GM12878 (cell line): Measurements from ENCODE around the gene MANBA. TPM values are rescaled to one million over a fixed set of nuclear protein-coding genes. Genes with fewer than 3 reads are reported as not detected.

Experiments used
- ATAC-seq: fragments of 200-7000 bp; cut with Tn5 transposase; 3 replicates; pipeline ENCODE4 v1.9.1; 2020; ENCODE audit warnings: mild to moderate bottlenecking, moderate library complexity
- BruUV-seq: library from RNA; stranded (reverse); fragments of 400-500 nt; replicated peaks from 2 replicates; lab custom pipeline; 2021; lab: Mats Ljungman, UMichigan
- CTCF ChIA-PET: fragments of 300-600 bp; sonication (Branson Sonifier 250); formaldehyde crosslinking; extraction: SDS; loops from one replicate; lab custom pipeline; 2021; ENCODE audit warnings: inconsistent platforms; lab: Yijun Ruan, JAX
- POLR2A ChIA-PET: fragments of 350-600 bp; formaldehyde crosslinking; extraction: SDS; loops from one replicate; lab custom pipeline; 2021; ENCODE audit warnings: inconsistent platforms; lab: Charles Lee
- RAD21 ChIA-PET: fragments of 300-600 bp; sonication (Branson Sonifier 250); formaldehyde crosslinking; loops from one replicate; lab custom pipeline; 2023; ENCODE audit warnings: antibody characterized with exemption; ENCODE audit not compliant: unreplicated experiment; lab: Charles Lee
- SMC1A ChIA-PET: fragments of 300-600 bp; sonication (Branson Sonifier 250); formaldehyde crosslinking; loops from one replicate; lab custom pipeline; 2023; ENCODE audit not compliant: unreplicated experiment, uncharacterized antibody; lab: Charles Lee
- DNase-seq: peaks from one replicate; pipeline ENCODE4 v3.0.0-alpha.2; 2011; ENCODE audit warnings: low read depth, low spot score
- FAIRE-seq: peaks from 3 replicates; lab custom pipeline; 2011; peaks lifted over from hg19 to GRCh38; lab: Jason Lieb, UNC
- H2AFZ ChIP-seq: 2 replicates; pipeline ENCODE4 v1.6.0; 2011; ENCODE audit warnings: low read depth, low read length, control low read depth; ENCODE audit not compliant: control insufficient read depth
- H3K27ac ChIP-seq: 2 replicates; pipeline ENCODE4 v1.5.1; 2011; ENCODE audit warnings: control low read depth; ENCODE audit not compliant: control insufficient read depth, insufficient read depth
- H3K27me3 ChIP-seq, 2 experiments: replicated peaks in 1 of 2; 2 replicates each; pipeline versions ENCODE4 v1.6.0 to v1.6.1; 2011; ENCODE audit warnings: low read length in 1 of 2; ENCODE audit not compliant: control insufficient read depth in 2 of 2, insufficient read depth in 2 of 2
- H3K36me3 ChIP-seq, 2 experiments: 2 replicates each; pipeline ENCODE4 v1.5.1; 2011; ENCODE audit warnings: low read length in 1 of 2; ENCODE audit not compliant: control insufficient read depth in 2 of 2, insufficient read depth in 2 of 2
- H3K4me1 ChIP-seq: 2 replicates; pipeline ENCODE4 v1.6.1; 2011; ENCODE audit warnings: mild to moderate bottlenecking, low read length, moderate library complexity, mixed read lengths; ENCODE audit not compliant: control insufficient read depth, insufficient read depth
- H3K4me2 ChIP-seq: 2 replicates; pipeline ENCODE4 v1.6.0; 2011; ENCODE audit warnings: control low read depth; ENCODE audit not compliant: control insufficient read depth, insufficient read depth
- H3K4me3 ChIP-seq: fragments of 200-600 bp; sonication (generic); 2 replicates; pipeline ENCODE4 v1.5.1; 2016
- H3K79me2 ChIP-seq: 2 replicates; pipeline ENCODE4 v1.6.0; 2011; ENCODE audit warnings: low read length; ENCODE audit not compliant: control insufficient read depth, insufficient read depth
- H3K9ac ChIP-seq: 2 replicates; pipeline ENCODE4 v1.8.0; 2011; ENCODE audit warnings: low read length, control low read depth, mixed read lengths; ENCODE audit not compliant: control insufficient read depth, insufficient read depth
- H3K9me3 ChIP-seq: replicated peaks from 3 replicates; pipeline ENCODE4 v1.5.1; 2011; ENCODE audit warnings: mild to moderate bottlenecking, low read length; ENCODE audit not compliant: control insufficient read depth, insufficient read depth
- H4K20me1 ChIP-seq: 2 replicates; pipeline ENCODE4 v1.6.0; 2011; ENCODE audit not compliant: control insufficient read depth, insufficient read depth
- ASH2L ChIP-seq: fragments of 300-600, 200-600 bp; sonication (generic); IDR thresholded peaks from 2 replicates; pipeline ENCODE4 v1.6.1; 2017; ENCODE audit warnings: low read depth, mild to moderate bottlenecking, borderline replicate concordance
- BRCA1 ChIP-seq: IDR thresholded peaks from 2 replicates; pipeline ENCODE4 v1.6.1; 2011; ENCODE audit warnings: low read depth, low read length, improper control_type of control experiment
- GATAD2B ChIP-seq: fragments of 450-650 bp; conservative IDR thresholded peaks from 2 replicates; pipeline ENCODE4 v1.6.1; 2017; ENCODE audit warnings: low read depth, mild to moderate bottlenecking, moderate library complexity
- JUNB ChIP-seq: IDR thresholded peaks from 2 replicates; pipeline ENCODE4 v1.6.1; 2016; ENCODE audit warnings: antibody characterized with exemption, mild to moderate bottlenecking
- WGBS: methylation state at CpG from one replicate; pipeline ENCODE4 v1.1.6; 2016; ENCODE audit warnings: low lambda C conversion rate; ENCODE audit not compliant: insufficient replicate concordance, insufficient coverage; ENCODE audit errors: missing lambda C conversion rate; 5-methylcytosine and 5-hydroxymethylcytosine counted together
- in situ Hi-C: fragments of 300-500 bp; cut with MboI; formaldehyde crosslinking; loops from 9 replicates; pipeline ENCODE4 v1.14.3; 2018; ENCODE audit warnings: mixed read lengths
- intact Hi-C: fragments of 100-400 bp; cut with micrococcal nuclease; formaldehyde crosslinking; loops from one replicate; pipeline ENCODE4 v1.14.2; 2022; ENCODE audit not compliant: unreplicated experiment
- polyA plus RNA-seq, 11 experiments: library from polyadenylated mRNA; depleted of rRNA in 4 of 11; unstranded in 6 of 11; stranded (reverse) in 5 of 11; fragments of >200 nt; fragmentation: Nextera tagmentation in 4 of 11; fragmentation: Illumina TruSeq in 1 of 11; extraction: Ambion mirVana in 4 of 11; extraction: Trizol in 1 of 11; gene quantifications; 1 replicate in 1 of 11; 2 replicates in 10 of 11; pipeline versions ENCODE4 v1.2.1 to v1.2.3, GENCODE V29; 2011 to 2016; ENCODE audit warnings: inconsistent platforms in 2 of 11, missing spikeins in 2 of 11, low read depth in 1 of 11
- total RNA-seq, 4 experiments: library from RNA; depleted of rRNA in 3 of 4; stranded (reverse); fragments of >200 nt in 3 of 4; fragmentation: Illumina TruSeq in 1 of 4; extraction: Trizol in 1 of 4; gene quantifications; 2 replicates each; pipeline versions ENCODE4 v1.2.1 to v1.2.3, GENCODE V29; 2013 to 2021
- TF ChIP-seq, protein P1 (sequence below): IDR thresholded peaks from 2 replicates; pipeline ENCODE4 v1.6.1; 2011; ENCODE audit warnings: borderline replicate concordance, low read depth, mild to moderate bottlenecking, moderate library complexity, low read length; ENCODE audit not compliant: insufficient read depth, poor library complexity, severe bottlenecking
- TF ChIP-seq, protein P2 (sequence below): fragments of 450-650 bp; IDR thresholded peaks from 2 replicates; pipeline ENCODE4 v1.6.1; 2016; ENCODE audit warnings: mild to moderate bottlenecking

Gene MANBA
- total and polyA plus RNA-seq, 10 of the 15 experiments (the other 5 are each of a cell fraction or from before 2014, with no cell fraction given): 3.8 to 19.0 (median 12.5) TPM

GRCh38 chr4:102624505-102624904, 136.3 kb downstream of the MANBA start:
- Histone ChIP-seq H3K4me1 (peaks cover 3% of the 10 kb centered on the region; the same call in 1 of the 2 replicates), H3K9ac (no peak overlapping the region), H3K4me2 (no peak overlapping the region), H3K27me3 (no peaks in the 10 kb centered on the region), H3K79me2 (no peaks in the 10 kb centered on the region), H3K36me3 (no peaks in the 10 kb centered on the region), H3K9me3 (no peaks in the 10 kb centered on the region), H3K4me3 (no peak overlapping the region), H3K27ac (no peak overlapping the region), H2AFZ (no peak overlapping the region), H4K20me1 (no peaks in the 10 kb centered on the region)
- BruUV-seq: no TSS peak
- TF ChIP-seq, protein P1, sequence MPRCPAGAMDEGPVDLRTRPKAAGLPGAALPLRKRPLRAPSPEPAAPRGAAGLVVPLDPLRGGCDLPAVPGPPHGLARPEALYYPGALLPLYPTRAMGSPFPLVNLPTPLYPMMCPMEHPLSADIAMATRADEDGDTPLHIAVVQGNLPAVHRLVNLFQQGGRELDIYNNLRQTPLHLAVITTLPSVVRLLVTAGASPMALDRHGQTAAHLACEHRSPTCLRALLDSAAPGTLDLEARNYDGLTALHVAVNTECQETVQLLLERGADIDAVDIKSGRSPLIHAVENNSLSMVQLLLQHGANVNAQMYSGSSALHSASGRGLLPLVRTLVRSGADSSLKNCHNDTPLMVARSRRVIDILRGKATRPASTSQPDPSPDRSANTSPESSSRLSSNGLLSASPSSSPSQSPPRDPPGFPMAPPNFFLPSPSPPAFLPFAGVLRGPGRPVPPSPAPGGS: no peak
- TF ChIP-seq, protein P2, sequence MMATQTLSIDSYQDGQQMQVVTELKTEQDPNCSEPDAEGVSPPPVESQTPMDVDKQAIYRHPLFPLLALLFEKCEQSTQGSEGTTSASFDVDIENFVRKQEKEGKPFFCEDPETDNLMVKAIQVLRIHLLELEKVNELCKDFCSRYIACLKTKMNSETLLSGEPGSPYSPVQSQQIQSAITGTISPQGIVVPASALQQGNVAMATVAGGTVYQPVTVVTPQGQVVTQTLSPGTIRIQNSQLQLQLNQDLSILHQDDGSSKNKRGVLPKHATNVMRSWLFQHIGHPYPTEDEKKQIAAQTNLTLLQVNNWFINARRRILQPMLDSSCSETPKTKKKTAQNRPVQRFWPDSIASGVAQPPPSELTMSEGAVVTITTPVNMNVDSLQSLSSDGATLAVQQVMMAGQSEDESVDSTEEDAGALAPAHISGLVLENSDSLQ: peak; percentile 27; the same call in 1 of the 2 replicates
- TF ChIP-seq JUNB (no peak), GATAD2B (no peak), BRCA1 (no peak), ASH2L (no peak)
- ChIA-PET POLR2A (interaction anchor here (0.9 to 1.0 kb wide), 2 partner anchors 44 to 467 kb away, joined by 4 read pairs; no protein-coding TSS in a partner anchor), SMC1A (interaction anchor here (0.6 to 4.5 kb wide), 14 partner anchors 12 to 663 kb away, joined by 3 to 39 read pairs (median 4); no protein-coding TSS in a partner anchor), CTCF (interaction anchor here (0.9 to 2.3 kb wide), 15 partner anchors 8 to 475 kb away, joined by 3 to 16 read pairs (median 4); partner anchors contain the start of gene BDH2), RAD21 (interaction anchor here (0.7 to 1.9 kb wide), 8 partner anchors 78 to 475 kb away, joined by 3 to 7 read pairs (median 3); partner anchors contain the start of gene BDH2)
- whole genome bisulfite sequencing: 54% methylated on average over 4 of the region's 4 CpGs
- no peak for ATAC-seq
- no peak for DNase-seq
- intact Hi-C loops (loop anchor here (10.0 kb wide), 2 partner anchors 170 to 280 kb away; partner anchors contain the start of gene SLC39A8), in situ Hi-C loops (loop anchor here (5.0 to 10.0 kb wide), 3 partner anchors 177 to 470 kb away; partner anchors contain the start of gene BDH2)
- FAIRE-seq: no peak
